ENCODE data around the gene COL9A1. TPM values are rescaled to one million over a fixed set of nuclear protein-coding genes. Genes with fewer than 3 reads are reported as not detected.
"Not testable (repeated sequence)": the region's sequence is repeated elsewhere in the genome, so short reads cannot be mapped to it uniquely, and the experiment has no call there.

COL9A1 gene
- total RNA-seq, 1 donor from 2014 or later = 0.08 TPM

DNA sequence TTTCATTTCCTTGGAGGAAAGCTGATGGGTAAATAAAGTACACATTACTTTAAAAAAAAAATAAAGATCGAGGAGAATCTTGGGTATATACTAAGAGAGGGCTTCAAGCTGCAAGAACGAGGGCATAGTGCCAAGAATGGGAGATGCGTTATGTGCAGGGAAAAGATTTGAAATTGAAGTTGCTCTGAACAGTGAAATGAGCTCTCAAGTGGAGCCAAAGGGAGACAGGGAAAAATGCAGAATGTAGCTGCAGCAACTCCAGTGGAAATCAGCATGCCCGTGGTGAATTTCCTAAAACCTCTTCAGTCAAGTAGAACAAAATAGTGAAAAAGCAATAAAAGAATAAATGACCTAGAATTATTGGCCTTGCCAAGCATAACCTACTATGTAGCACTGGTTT is 11.4 kb upstream of the COL9A1 start:
- TF ChIP-seq, protein P1, sequence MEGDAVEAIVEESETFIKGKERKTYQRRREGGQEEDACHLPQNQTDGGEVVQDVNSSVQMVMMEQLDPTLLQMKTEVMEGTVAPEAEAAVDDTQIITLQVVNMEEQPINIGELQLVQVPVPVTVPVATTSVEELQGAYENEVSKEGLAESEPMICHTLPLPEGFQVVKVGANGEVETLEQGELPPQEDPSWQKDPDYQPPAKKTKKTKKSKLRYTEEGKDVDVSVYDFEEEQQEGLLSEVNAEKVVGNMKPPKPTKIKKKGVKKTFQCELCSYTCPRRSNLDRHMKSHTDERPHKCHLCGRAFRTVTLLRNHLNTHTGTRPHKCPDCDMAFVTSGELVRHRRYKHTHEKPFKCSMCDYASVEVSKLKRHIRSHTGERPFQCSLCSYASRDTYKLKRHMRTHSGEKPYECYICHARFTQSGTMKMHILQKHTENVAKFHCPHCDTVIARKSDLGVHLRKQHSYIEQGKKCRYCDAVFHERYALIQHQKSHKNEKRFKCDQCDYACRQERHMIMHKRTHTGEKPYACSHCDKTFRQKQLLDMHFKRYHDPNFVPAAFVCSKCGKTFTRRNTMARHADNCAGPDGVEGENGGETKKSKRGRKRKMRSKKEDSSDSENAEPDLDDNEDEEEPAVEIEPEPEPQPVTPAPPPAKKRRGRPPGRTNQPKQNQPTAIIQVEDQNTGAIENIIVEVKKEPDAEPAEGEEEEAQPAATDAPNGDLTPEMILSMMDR (IDR thresholded peaks at IDR 0.05; ENCODE audit: borderline replicate concordance) = no peak
- H3K27me3 ChIP-seq (ENCODE audit: low read depth) = peaks cover 26% of the 10 kb centered on the region
- H3K27ac ChIP-seq (replicated peaks) = no peak overlapping the region
- DNase-seq = no peak
- H3K9me3 ChIP-seq (replicated peaks) = no peaks in the 10 kb centered on the region
- intact Hi-C loops (cut with micrococcal nuclease) = loop anchor here (10.0 kb wide), 1 partner anchor 51 kb away; no protein-coding TSS in a partner anchor
- no peaks in the 10 kb centered on the region for H3K4me1 ChIP-seq
- no peak overlapping the region for H3K4me3 ChIP-seq
- H3K36me3 ChIP-seq = no peaks in the 10 kb centered on the region

DNA sequence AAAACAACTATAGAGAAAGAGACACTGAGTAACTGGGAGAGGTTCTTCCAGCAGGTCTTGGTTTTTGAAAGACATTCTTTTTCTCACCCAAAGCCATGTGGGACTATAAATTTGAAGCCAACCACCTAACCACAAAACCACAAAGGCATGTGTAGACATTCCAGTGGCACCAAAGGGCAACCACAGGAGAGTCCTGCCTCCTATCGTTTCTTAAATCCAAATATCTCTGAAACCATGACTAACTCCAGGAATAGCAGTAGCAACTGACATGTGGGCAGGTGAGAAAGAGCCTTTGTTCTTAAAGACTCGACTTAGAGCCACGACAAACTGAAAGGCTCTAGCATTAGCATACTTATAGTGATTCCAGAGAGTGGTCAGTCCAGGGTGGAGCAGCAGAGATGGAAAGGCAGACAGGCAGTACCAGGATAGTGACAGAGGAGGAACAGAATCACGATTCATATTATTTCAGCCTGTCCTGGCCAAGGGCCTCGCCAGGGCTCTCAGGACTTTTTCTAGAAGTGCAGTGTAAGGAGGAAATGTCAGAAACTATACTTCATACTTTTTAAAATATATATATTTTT is 9.4 kb upstream of the COL9A1 start:
- TF ChIP-seq, protein P1 (IDR thresholded peaks at IDR 0.05; ENCODE audit: borderline replicate concordance) = no peak
- Histone ChIP-seq H3K4me3 (no peak overlapping the region), H3K27ac (replicated peaks) (no peak overlapping the region), H3K4me1 (no peaks in the 10 kb centered on the region), H3K9me3 (replicated peaks) (no peaks in the 10 kb centered on the region), H3K36me3 (no peaks in the 10 kb centered on the region), H3K27me3 (ENCODE audit: low read depth) (peaks cover 19% of the 10 kb centered on the region)
- intact Hi-C loops (cut with micrococcal nuclease) = loop anchor here (10.0 kb wide), 1 partner anchor 53 kb away; no protein-coding TSS in a partner anchor
- DNase-seq = no peak

DNA sequence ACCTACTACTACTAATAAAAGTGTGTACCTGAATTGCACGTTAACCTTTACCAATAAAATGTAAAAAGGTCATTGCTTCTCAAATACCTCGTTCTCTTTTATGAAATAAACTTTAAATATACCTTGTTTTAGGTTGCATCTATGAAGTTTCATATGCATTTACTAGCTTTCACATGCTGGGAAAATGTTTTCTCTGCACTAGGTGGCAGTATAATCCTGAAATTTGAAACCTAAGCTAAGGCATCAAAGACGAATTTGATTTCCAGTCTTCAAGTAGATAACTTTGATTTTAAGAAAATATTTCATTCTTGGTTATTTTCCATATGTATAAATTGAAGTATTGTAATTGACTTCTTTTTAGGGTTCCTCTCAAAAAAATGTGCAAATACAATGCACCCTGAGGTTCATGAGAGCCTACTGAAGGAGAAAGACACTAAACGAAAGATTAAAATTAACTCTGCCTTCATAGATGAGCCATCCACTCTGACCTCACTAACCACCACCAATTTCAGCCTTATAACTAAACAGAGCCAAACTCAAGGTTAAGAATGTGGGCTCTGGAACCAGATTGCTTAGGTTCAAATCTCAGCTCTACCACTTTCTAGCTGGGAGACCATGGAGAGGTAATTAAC is 7.3 kb upstream of the COL9A1 start:
- intact Hi-C loops (cut with micrococcal nuclease) = loop anchor here (10.0 kb wide), 1 partner anchor 55 kb away; no protein-coding TSS in a partner anchor
- no peak overlapping the region for H3K27ac ChIP-seq (replicated peaks)

DNA sequence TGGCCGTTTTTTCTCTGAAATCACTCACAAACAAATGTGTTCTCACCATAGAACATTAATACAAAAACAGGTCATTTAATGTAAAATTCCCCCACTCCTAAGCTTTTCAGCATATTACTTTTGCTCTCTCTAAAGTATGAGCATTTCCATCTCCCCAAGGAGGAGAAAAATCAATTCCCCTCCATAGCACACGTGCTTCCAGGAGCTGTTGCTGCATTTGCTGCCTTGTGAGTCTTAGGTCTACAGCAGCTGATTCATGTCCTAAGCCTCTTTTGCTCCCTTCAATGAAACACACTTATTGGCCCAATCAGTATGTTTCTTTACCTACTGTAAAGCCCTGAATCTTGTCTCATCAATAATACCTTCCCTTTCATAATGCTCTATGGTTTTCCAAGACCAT is 6.4 kb upstream of the COL9A1 start:
- no peak overlapping the region for H3K27ac ChIP-seq (replicated peaks)
- no peaks in the 10 kb centered on the region for H3K9me3 ChIP-seq (replicated peaks)
- H3K4me3 ChIP-seq = no peak overlapping the region
- peaks cover 21% of the 10 kb centered on the region for H3K27me3 ChIP-seq (ENCODE audit: low read depth)
- H3K4me1 ChIP-seq = no peaks in the 10 kb centered on the region
- intact Hi-C loops (cut with micrococcal nuclease) = no loop called here
- no peak for DNase-seq
- TF ChIP-seq, protein P1 (IDR thresholded peaks at IDR 0.05; ENCODE audit: borderline replicate concordance) = no peak
- no peaks in the 10 kb centered on the region for H3K36me3 ChIP-seq

More for the DNA sequence above, 7.3 kb upstream of the COL9A1 start:
- DNase-seq = no peak
- Histone ChIP-seq H3K9me3 (replicated peaks) (no peaks in the 10 kb centered on the region), H3K36me3 (no peaks in the 10 kb centered on the region), H3K4me3 (no peak overlapping the region), H3K4me1 (no peaks in the 10 kb centered on the region), H3K27me3 (ENCODE audit: low read depth) (peaks cover 19% of the 10 kb centered on the region)
- TF ChIP-seq, protein P1 (IDR thresholded peaks at IDR 0.05; ENCODE audit: borderline replicate concordance) = peak; percentile 69

DNA sequence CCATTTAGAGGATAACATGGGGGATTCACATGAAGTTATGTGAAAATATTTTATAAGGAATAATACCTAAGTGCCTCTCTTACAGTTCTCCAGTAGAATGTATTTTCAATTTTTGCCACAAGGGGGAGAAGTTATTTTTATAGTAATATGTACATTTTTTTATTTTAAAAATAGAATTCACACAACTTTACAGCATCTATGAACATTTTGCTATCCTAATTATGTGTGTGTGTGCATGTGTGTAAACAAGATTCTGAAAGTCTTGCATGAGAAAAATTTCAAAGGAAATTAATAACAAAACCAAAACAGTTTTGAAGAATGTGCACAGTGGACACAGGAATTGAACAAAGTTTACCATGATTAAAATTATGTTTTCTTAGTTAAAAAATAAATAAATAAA is 5.3 kb upstream of the COL9A1 start:
- H3K4me1 ChIP-seq; H3K4me3 ChIP-seq; H3K36me3 ChIP-seq; DNase-seq; H3K9me3 ChIP-seq (replicated peaks); intact Hi-C loops (cut with micrococcal nuclease); H3K27ac ChIP-seq (replicated peaks): not testable (repeated sequence)
- TF ChIP-seq, protein P1 (IDR thresholded peaks at IDR 0.05; ENCODE audit: borderline replicate concordance) = peak; percentile 48
- H3K27me3 ChIP-seq (ENCODE audit: low read depth) = peaks cover 19% of the 10 kb centered on the region
